Endodermal cell (in vitro differentiated cells): Measurements from ENCODE around the gene KLF15. TPM values are rescaled to one million over a fixed set of nuclear protein-coding genes. Genes with fewer than 3 reads are reported as not detected.

Experiments used
- DNase-seq: peaks from one replicate; pipeline ENCODE4 v3.0.0-alpha.2; 2017
- H3K27ac ChIP-seq: 2 replicates; pipeline ENCODE4 v1.5.1; 2013; ENCODE audit warnings: mild to moderate bottlenecking, low read depth, low read length, moderate library complexity
- H3K27me3 ChIP-seq: 2 replicates; pipeline ENCODE4 v1.6.1; 2013; ENCODE audit warnings: mild to moderate bottlenecking, low read length, moderate library complexity; ENCODE audit not compliant: insufficient read depth, control insufficient read depth, poor library complexity, severe bottlenecking
- H3K36me3 ChIP-seq: 2 replicates; pipeline ENCODE4 v1.7.0; 2013; ENCODE audit warnings: mild to moderate bottlenecking, low read length, moderate library complexity; ENCODE audit not compliant: control insufficient read depth, insufficient read depth
- H3K4me1 ChIP-seq: one replicate; pipeline ENCODE4 v1.7.0; 2013; ENCODE audit warnings: low read length; ENCODE audit not compliant: control insufficient read depth, insufficient read depth
- H3K4me3 ChIP-seq: 2 replicates; pipeline ENCODE4 v1.5.1; 2013; ENCODE audit warnings: mild to moderate bottlenecking, low read length, moderate library complexity
- H3K9ac ChIP-seq: 2 replicates; pipeline ENCODE4 v1.6.1; 2013; ENCODE audit warnings: mild to moderate bottlenecking, low read length, moderate library complexity; ENCODE audit not compliant: poor library complexity, severe bottlenecking; ENCODE audit errors: extremely low read depth
- H3K9me3 ChIP-seq: 2 replicates; pipeline ENCODE4 v1.6.1; 2013; ENCODE audit warnings: mild to moderate bottlenecking, low read length, moderate library complexity; ENCODE audit not compliant: control insufficient read depth
- H3K27ac Mint-ChIP-seq: 2 replicates; pipeline ENCODE4 v1.8.0; 2020; ENCODE audit warnings: mixed read lengths
- H3K27me3 Mint-ChIP-seq: 2 replicates; pipeline ENCODE4 v1.8.0; 2021; ENCODE audit warnings: mild to moderate bottlenecking, mixed read lengths; ENCODE audit not compliant: insufficient read depth
- H3K36me3 Mint-ChIP-seq: 2 replicates; pipeline ENCODE4 v1.8.0; 2020; ENCODE audit warnings: low read depth, mixed read lengths
- H3K4me1 Mint-ChIP-seq: 2 replicates; pipeline ENCODE4 v1.8.0; 2020; ENCODE audit warnings: mixed read lengths
- H3K4me3 Mint-ChIP-seq: 2 replicates; pipeline ENCODE4 v1.8.0; 2020; ENCODE audit warnings: mild to moderate bottlenecking, moderate library complexity, mixed read lengths
- H3K9me3 Mint-ChIP-seq: 2 replicates; pipeline ENCODE4 v1.8.0; 2020; ENCODE audit warnings: mild to moderate bottlenecking, mixed read lengths
- WGBS, 2 experiments: methylation state at CpG; one replicate each; pipeline versions ENCODE4 v1.1.5 to v1.1.7; 2013; ENCODE audit warnings: missing lambda C conversion rate in 2 of 2, mixed read lengths in 1 of 2; ENCODE audit not compliant: insufficient coverage in 1 of 2, insufficient read length in 1 of 2; 5-methylcytosine and 5-hydroxymethylcytosine counted together
- total RNA-seq, 2 donors: library from RNA; stranded (reverse); fragmentation: NEBNext Ultra II Directional in 1 of 2; extraction: Animal tissue kit (Norgen Biotek cat#: 25700) in 1 of 2; gene quantifications; 2 replicates in 1 of 2; 3 replicates in 1 of 2; pipeline ENCODE4 v1.2.1, GENCODE V29; 2021
- TF ChIP-seq, protein P1 (sequence below): fragments of 200-600 bp; sonication (generic); conservative IDR thresholded peaks from 2 replicates; pipeline ENCODE4 v1.5.0; 2021; ENCODE audit warnings: antibody characterized with exemption, mild to moderate bottlenecking

Gene KLF15
- total RNA-seq, 2 donors from 2014 or later: 20.7 to 31.1 TPM

- no peak overlapping the region for H3K4me3 Mint-ChIP-seq
- WGBS, 2 experiments: 95 to 100% methylated on average over 3 to 15 of the region's 15 CpGs
Measured at GRCh38 chr3:126390201-126390600, 33.0 kb upstream of the KLF15 start.

GRCh38 chr3:126389794-126390146 lies 32.6 kb upstream of the KLF15 start:
- Mint-ChIP-seq H3K9me3 (no peaks in the 10 kb centered on the region), H3K36me3 (no peaks in the 10 kb centered on the region), H3K27me3 (peaks cover 51% of the 10 kb centered on the region), H3K4me3 (peak overlapping the region; percentile 9), H3K4me1 (peaks cover 5% of the 10 kb centered on the region), H3K27ac (peak overlapping the region; percentile 31)
- Histone ChIP-seq H3K27ac (no peak overlapping the region), H3K4me3 (no peak overlapping the region), H3K36me3 (no peaks in the 10 kb centered on the region), H3K9ac (no peak overlapping the region), H3K27me3 (peaks cover 13% of the 10 kb centered on the region), H3K9me3 (no peaks in the 10 kb centered on the region), H3K4me1 (no peaks in the 10 kb centered on the region)
- no peak for DNase-seq
- WGBS, 2 experiments: 83 to 88% methylated on average over 3 to 17 of the region's 17 CpGs
- TF ChIP-seq, protein P1, sequence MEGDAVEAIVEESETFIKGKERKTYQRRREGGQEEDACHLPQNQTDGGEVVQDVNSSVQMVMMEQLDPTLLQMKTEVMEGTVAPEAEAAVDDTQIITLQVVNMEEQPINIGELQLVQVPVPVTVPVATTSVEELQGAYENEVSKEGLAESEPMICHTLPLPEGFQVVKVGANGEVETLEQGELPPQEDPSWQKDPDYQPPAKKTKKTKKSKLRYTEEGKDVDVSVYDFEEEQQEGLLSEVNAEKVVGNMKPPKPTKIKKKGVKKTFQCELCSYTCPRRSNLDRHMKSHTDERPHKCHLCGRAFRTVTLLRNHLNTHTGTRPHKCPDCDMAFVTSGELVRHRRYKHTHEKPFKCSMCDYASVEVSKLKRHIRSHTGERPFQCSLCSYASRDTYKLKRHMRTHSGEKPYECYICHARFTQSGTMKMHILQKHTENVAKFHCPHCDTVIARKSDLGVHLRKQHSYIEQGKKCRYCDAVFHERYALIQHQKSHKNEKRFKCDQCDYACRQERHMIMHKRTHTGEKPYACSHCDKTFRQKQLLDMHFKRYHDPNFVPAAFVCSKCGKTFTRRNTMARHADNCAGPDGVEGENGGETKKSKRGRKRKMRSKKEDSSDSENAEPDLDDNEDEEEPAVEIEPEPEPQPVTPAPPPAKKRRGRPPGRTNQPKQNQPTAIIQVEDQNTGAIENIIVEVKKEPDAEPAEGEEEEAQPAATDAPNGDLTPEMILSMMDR: no peak

More at GRCh38 chr3:126390201-126390600, 33.0 kb upstream of the KLF15 start:
- Histone ChIP-seq H3K9me3 (no peaks in the 10 kb centered on the region), H3K27me3 (peaks cover 16% of the 10 kb centered on the region), H3K4me3 (no peak overlapping the region), H3K36me3 (no peaks in the 10 kb centered on the region), H3K9ac (no peak overlapping the region), H3K27ac (no peak overlapping the region), H3K4me1 (no peaks in the 10 kb centered on the region)
- H3K9me3 Mint-ChIP-seq: no peaks in the 10 kb centered on the region
- peaks cover 5% of the 10 kb centered on the region for H3K4me1 Mint-ChIP-seq
- H3K27me3 Mint-ChIP-seq: peaks cover 54% of the 10 kb centered on the region
- H3K27ac Mint-ChIP-seq: no peak overlapping the region
- no peaks in the 10 kb centered on the region for H3K36me3 Mint-ChIP-seq
- TF ChIP-seq, protein P1: no peak
- no peak for DNase-seq

- no peaks in the 10 kb centered on the region for H3K4me1 ChIP-seq
- no peaks in the 10 kb centered on the region for H3K36me3 ChIP-seq
- H3K27ac ChIP-seq: peak overlapping the region; percentile 55
- no peaks in the 10 kb centered on the region for H3K9me3 ChIP-seq
- TF ChIP-seq, protein P1: peak; percentile 96
- Mint-ChIP-seq H3K4me3 (peak overlapping the region; percentile 9), H3K9me3 (no peaks in the 10 kb centered on the region), H3K36me3 (no peaks in the 10 kb centered on the region), H3K4me1 (peaks cover 5% of the 10 kb centered on the region), H3K27ac (peak overlapping the region; percentile 64), H3K27me3 (peaks cover 47% of the 10 kb centered on the region)
- DNase-seq: peak; percentile 96
- H3K27me3 ChIP-seq: peaks cover 10% of the 10 kb centered on the region
- no peak overlapping the region for H3K4me3 ChIP-seq
- H3K9ac ChIP-seq: peak overlapping the region; percentile 66
- 9 to 17% methylated on average over 21 to 58 of the region's 58 CpGs for WGBS, 2 experiments
Measured at GRCh38 chr3:126389112-126389793, 32.0 kb upstream of the KLF15 start.
